Jurkat, Clone E6-1 (cell line): ENCODE results near the gene CREB3L1.
A peak's percentile ranks its signal among the peaks of the same experiment; 100 is the strongest.
"Not testable (repeated sequence)": the region's sequence is repeated elsewhere in the genome, so short reads cannot be mapped to it uniquely, and the experiment has no call there.

Experiments
- DNase-seq: peaks from one replicate; pipeline ENCODE4 v3.0.0-alpha.2; 2011; ENCODE audit warnings: low read depth, low spot score
- H3K4me3 ChIP-seq: 2 replicates; pipeline ENCODE4 v1.5.1; 2011; ENCODE audit warnings: mild to moderate bottlenecking, low read length, control low read depth, moderate library complexity

Gene CREB3L1

DNA sequence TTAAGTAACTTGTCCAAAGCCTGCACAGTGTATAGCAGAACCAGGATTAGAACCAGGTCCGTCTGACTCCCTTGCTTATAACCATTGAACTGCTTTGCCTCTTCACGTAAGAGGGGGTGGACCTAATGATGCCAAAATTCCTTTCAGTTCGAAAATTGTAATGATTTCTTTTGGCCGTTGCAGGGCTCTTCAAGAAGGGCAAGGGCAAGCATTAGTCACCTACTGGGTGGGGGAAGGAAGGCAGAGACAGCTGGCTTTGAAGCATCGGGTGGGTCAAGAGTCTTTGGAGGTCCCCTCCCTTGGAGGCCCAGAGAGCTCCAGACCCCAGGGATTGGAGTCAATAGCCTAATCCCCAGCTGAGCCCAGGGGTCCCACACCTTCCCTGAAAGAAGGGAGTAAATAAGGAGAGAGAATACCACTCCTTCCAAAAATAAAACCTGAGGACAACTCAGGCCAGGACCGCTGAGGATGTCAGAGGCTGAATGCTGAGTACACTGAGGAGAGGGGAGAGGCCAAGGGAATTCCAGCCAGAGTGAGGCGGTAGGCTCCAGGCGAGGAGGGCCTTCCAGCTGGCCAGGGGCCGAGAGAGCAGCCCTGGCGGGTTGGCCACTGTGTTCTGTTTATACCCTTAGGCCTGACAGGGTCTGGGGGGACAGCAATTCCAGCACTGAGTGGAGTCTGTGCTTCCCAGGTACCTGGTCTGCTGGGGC lies 14.1 kb downstream of the CREB3L1 start:
- no peak overlapping the region for H3K4me3 ChIP-seq
- DNase-seq: no peak

GRCh38 chr11:46293066-46293465 lies 15.6 kb downstream of the CREB3L1 start:
- no peak overlapping the region for H3K4me3 ChIP-seq
- no peak for DNase-seq

DNA sequence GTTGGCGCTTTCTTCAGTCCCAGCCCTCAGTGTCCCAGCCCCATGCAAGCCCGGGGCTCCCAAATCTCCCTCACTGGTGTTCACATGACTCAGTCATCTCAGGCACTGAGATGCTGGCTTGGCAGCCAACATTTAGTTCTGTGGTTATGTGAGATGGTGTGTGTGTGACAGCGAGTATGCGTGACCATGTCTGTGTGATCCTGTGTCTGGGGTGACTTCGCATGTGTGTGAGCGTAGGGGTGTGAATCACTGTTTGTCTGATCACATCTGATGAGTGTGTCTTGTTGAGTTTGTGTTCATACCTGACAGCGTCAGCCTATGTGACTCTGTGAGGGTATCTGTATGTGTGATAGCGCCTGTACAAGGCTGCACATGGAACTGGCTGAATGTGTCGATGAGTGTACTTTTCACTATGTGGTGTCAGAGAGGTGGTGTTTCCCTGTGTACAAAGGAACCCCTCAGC lies 16.2 kb downstream of the CREB3L1 start:
- DNase-seq: no peak
- no peak overlapping the region for H3K4me3 ChIP-seq

- peak overlapping the region; percentile 54 for H3K4me3 ChIP-seq
- DNase-seq: no peak
Measured at GRCh38 chr11:46294365-46295309, 17.2 kb downstream of the CREB3L1 start.

GRCh38 chr11:46295312-46296058 lies 18.0 kb downstream of the CREB3L1 start:
- peak overlapping the region; percentile 54 for H3K4me3 ChIP-seq
- DNase-seq: peak; percentile 63

DNA sequence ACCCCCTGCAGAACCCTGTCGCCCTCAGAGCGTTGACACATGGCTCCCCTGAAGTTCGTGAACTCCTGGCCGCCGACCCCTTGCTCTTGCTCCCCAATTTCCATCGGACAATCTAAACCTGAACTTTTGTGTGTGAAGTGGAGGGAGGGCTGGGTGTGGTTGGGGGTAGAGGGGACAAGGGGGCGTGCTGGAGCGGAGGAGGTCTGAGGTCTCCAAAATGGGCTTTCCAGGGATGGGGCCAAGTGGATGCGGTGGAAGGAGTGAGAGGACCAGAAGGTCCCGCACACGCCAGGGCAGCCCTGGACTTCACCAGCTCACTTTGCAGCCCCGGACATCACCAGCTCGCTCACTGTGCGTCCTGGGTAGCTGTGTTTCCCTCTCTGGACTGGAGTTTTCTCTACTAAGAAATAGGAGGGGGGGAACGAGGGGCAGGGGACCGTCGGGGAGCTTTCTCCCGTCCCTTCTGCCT lies 18.6 kb downstream of the CREB3L1 start:
- peak overlapping the region; percentile 54 for H3K4me3 ChIP-seq
- DNase-seq: no peak

GRCh38 chr11:46296528-46297448 lies 19.3 kb downstream of the CREB3L1 start:
- no peak overlapping the region for H3K4me3 ChIP-seq
- no peak for DNase-seq

DNA sequence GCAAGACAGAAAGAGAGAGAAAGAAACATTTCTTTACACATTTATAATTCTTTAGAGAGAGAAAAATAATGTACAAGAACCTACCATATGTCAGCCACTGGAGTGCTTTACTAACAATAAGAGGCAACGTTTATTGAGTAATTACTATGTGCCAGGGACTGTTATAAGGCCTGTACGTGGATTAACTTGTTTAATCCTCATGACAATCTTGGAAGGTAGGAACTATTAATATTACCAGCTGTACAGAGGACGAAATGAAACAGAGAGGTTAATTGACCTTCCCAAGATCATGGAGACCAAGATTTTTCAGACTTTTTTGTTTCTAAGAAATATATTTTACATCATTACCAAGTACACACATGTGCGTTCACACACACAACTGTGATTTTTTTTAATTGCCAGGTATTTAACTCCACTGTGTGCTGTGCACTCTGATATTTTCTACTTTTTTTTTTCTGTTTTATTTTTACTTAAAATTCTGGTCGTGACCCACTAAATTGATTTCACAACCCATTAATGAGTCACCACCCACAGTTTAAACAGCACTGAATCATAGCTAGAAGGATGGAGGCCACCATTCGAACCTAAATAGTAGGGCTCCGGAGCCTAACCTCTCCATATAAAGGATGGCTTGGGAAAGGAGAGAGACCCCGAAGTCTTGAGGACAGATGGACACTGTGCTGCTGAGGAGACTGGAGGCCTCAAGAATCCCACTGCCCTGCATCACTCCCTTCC lies 21.4 kb downstream of the CREB3L1 start:
- no peak overlapping the region for H3K4me3 ChIP-seq
- DNase-seq: no peak

DNA sequence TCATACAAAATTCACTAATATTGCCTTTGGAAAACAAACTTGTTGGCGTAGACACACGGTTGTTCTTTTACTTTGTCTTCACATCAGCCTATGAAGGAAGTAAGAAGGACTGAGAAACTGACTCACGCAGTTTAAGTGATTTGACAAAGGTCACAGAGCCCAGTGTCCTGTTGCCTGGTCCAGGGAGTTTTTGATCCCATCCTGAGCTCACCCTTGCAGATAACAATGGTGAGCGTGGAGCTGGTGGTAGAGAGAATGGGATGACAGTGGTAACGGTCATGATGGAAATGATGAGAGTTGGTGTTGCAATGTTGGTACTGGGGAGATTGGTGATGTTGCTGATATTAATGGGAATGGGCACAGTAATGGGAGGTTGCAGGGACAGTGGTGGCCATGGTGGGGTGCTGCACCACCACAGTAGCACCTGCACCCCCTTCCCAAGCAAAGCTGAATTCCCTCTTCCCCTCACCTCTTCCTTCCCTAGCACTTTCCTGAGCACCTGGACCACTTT lies 22.0 kb downstream of the CREB3L1 start:
- H3K4me3 ChIP-seq: no peak overlapping the region
- no peak for DNase-seq

DNA sequence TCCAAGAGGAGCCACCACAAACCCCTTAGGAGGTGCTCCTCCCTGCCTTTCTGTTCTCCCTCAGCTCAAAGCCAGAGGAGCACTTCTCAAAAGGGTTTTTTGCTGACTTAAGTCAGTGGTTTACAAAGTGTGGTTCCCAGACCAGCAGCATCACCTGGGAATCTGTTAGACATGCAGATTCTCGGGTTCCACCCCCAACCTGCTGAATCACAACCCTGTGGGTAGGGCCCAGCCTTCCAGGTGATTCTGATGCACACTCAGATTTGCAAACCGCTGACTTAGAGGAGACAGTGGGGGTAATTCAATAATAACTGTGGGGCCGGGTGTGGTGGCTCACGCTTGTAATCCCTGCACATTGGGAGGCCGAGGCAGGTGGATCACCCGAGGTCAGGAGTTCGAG lies 22.8 kb downstream of the CREB3L1 start:
- no peak for DNase-seq
- no peak overlapping the region for H3K4me3 ChIP-seq

DNA sequence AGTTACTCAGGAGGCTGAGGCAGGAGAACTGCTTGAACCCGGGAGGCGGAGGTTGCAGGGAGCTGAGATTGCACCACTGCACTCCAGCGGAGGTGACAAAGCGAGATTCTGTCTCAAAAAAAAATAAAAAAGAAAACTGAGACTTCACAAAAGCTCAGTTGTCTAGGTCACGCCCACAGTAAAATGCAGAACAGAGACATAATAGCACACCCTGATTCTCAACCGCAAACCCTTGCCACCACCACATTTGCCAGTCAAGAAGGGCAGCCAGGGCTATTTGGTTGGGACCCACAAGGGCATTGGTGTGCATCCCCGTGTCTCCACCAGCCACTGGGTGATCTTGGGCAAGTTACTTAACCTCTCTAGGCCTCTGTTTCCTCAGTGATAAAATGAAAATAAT lies 25.4 kb downstream of the CREB3L1 start:
- DNase-seq: no peak
- H3K4me3 ChIP-seq: no peak overlapping the region

DNA sequence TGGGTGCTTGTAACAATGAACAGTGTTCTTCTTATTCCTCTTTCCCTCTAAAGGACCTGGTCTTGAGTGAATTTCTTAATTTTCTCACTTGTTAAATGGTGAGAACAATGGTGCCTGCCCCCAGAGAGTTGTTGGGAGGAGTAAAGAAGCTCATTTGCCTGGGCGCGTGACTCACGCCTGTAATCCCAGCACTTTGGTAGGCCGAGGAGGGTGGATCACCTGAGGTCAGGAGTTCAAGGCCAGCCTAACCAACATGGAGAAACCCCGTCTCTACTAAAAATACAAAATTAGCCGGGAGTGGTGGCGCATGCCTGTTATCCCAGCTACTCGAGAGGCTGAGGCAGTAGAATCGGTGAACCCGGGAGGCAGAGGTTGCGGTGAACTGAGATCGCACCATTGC lies 26.6 kb downstream of the CREB3L1 start:
- not testable (repeated sequence) for DNase-seq, H3K4me3 ChIP-seq

DNA sequence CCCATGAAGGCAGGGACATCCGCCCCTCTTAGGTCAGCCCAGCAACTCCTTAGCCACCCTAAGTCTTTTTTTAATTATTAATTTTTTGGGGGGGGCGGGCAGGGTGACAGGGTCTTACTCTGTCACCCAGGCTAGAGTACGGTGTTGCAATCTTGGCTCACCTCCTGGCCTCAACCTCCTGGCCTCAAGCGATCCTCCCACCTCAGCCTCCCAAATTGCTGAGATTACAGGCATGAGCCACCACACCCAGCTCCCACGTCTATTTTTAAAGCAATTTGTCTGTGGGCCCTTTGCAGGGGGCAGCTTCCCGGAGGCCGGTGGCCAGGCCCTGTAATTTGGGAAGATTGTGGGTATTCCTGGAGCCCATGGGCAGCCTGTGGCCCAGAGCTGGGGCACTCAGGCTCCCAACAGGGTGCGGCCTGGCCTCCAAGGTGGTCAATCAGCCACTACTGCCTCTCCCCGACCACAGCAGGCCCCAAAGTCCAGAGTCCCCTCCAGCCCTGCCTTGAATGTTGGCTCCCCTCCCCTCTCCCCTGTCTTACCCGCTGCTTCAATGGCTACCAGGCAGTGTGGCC lies 27.2 kb downstream of the CREB3L1 start:
- DNase-seq: no peak
- no peak overlapping the region for H3K4me3 ChIP-seq

DNA sequence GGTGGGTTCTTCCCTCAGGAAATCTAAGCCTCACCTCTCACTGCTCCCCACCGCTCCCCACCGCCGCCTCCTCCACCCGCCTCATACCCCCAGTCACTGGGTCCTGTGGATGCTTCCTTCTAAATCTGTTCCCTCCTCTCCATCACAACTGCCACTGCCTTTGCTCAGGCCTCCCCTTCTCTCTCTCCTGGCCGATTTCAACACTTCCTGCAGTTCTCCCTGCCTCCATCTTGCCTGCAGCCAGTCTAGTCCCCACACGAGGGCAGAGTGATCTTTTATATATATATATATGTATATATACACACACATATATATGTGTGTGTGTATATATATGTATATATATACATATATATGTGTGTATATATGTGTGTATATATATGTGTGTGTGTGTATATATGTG lies 27.8 kb downstream of the CREB3L1 start:
- peak; percentile 66 for DNase-seq
- no peak overlapping the region for H3K4me3 ChIP-seq

DNA sequence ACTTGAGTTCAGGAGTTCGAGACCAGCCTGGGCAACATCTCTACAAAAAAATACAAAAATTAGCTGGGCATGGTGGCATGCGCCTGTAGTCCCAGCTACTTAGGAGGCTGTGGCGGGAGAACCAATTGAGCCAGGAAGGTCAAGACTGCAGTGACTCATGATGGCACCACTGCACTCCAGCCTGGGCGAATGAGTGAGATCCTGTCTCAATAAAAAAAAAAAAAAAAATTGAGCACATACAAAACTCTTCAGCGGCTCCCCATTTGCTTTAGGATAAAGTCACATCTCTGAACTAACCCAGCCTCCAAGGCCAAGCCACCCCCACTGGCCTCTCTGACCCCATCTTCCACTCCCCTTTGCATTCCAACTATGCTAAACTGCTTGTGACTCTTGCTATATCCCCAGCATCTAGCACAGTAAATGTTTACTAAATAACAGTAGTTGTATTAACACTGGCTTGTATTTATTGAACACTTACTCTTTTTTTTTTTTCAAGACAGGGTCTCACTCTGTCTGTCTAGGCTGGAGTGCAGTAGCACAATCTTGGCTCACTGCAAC lies 28.9 kb downstream of the CREB3L1 start:
- no peak for DNase-seq
- H3K4me3 ChIP-seq: no peak overlapping the region

DNA sequence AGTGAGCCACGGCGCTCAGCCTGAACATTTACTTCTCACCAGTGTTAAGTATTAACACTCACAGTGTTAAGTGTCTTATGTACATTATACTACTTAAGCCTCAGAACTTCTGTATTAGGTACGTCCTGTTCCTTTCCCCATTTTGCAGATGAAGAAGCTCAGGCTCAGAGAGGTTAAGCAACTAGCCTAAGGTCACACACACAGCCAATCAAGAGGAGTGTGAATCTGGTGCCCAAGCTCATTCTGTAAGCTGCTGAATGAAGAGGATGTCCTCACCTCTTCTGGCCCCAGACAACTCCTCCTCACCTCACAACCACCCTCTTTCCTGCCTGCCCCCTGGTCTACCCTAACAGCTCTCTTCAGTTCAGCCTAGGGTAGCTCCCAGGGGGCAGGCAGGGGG lies 29.9 kb downstream of the CREB3L1 start:
- DNase-seq: no peak
- H3K4me3 ChIP-seq: no peak overlapping the region

GRCh38 chr11:46307785-46308341 lies 30.4 kb downstream of the CREB3L1 start:
- H3K4me3 ChIP-seq: peak overlapping the region; percentile 10
- peak; percentile 55 for DNase-seq
